Smooth muscle cell (in vitro differentiated cells): ENCODE results near the gene TUBB2B. TPM values are rescaled to one million over a fixed set of nuclear protein-coding genes. Genes with fewer than 3 reads are reported as not detected.
A peak's percentile ranks its signal among the peaks of the same experiment; 100 is the strongest.

Experiments
- DNase-seq: peaks from one replicate; lab custom pipeline; 2025; ENCODE audit not compliant: unreplicated experiment; lab: John Stamatoyannopoulos, UW
- H2AFZ ChIP-seq: fragments of 200-600 bp; sonication (generic); 2 replicates; pipeline ENCODE4 v1.6.0; 2016; ENCODE audit warnings: antibody characterized with exemption, low read depth, mild to moderate bottlenecking
- H3F3A ChIP-seq: fragments of 200-600 bp; sonication (generic); 2 replicates; pipeline ENCODE4 v1.6.0; 2017; ENCODE audit warnings: antibody characterized with exemption, low read depth
- H3K27ac ChIP-seq: fragments of 200-600 bp; sonication (generic); 2 replicates; pipeline ENCODE4 v1.5.1; 2016; ENCODE audit warnings: low read depth, mild to moderate bottlenecking
- H3K27me3 ChIP-seq: fragments of 200-600 bp; sonication (generic); 2 replicates; pipeline ENCODE4 v1.6.1; 2016; ENCODE audit warnings: low read depth, mild to moderate bottlenecking
- H3K36me3 ChIP-seq: fragments of 200-600 bp; sonication (generic); 2 replicates; pipeline ENCODE4 v1.5.1; 2016; ENCODE audit warnings: low read depth
- H3K4me1 ChIP-seq: fragments of 200-600 bp; sonication (generic); 2 replicates; pipeline ENCODE4 v1.5.1; 2016; ENCODE audit warnings: low read depth
- H3K4me2 ChIP-seq: fragments of 200-600 bp; sonication (generic); 2 replicates; pipeline ENCODE4 v1.6.0; 2016; ENCODE audit warnings: mild to moderate bottlenecking
- H3K4me3 ChIP-seq: fragments of 200-600 bp; sonication (generic); 2 replicates; pipeline ENCODE4 v1.5.1; 2016; ENCODE audit warnings: mild to moderate bottlenecking
- H3K79me2 ChIP-seq: fragments of 200-600 bp; sonication (generic); 2 replicates; pipeline ENCODE4 v1.6.0; 2016; ENCODE audit warnings: low read depth, mild to moderate bottlenecking
- H3K9ac ChIP-seq: fragments of 200-600 bp; sonication (generic); 2 replicates; pipeline ENCODE4 v1.6.0; 2016; ENCODE audit warnings: low read depth
- H3K9me3 ChIP-seq: fragments of 200-600 bp; sonication (generic); replicated peaks from 2 replicates; pipeline ENCODE4 v1.5.1; 2016; ENCODE audit warnings: low read depth
- H4K20me1 ChIP-seq: fragments of 200-600 bp; sonication (generic); 2 replicates; pipeline ENCODE4 v1.6.0; 2016; ENCODE audit warnings: low read depth
- CTCF ChIP-seq: fragments of 200-600 bp; sonication (generic); IDR thresholded peaks from 2 replicates; pipeline ENCODE4 v1.5.1; 2017; ENCODE audit warnings: borderline replicate concordance, mild to moderate bottlenecking, antibody characterized with exemption; ENCODE audit not compliant: insufficient read depth, poor library complexity, severe bottlenecking
- WGBS: methylation state at CpG from one replicate; pipeline ENCODE4 v1.1.7; 2016; ENCODE audit warnings: low lambda C conversion rate; 5-methylcytosine and 5-hydroxymethylcytosine counted together
- polyA plus RNA-seq: library from polyadenylated mRNA; unstranded; fragments of >200 nt; fragmentation: Nextera tagmentation; extraction: Ambion mirVana; gene quantifications from 2 replicates; pipeline ENCODE4 v1.2.1, GENCODE V29; 2016
- total RNA-seq: library from RNA; depleted of rRNA; stranded (reverse); fragments of >200 nt; gene quantifications from 2 replicates; pipeline ENCODE4 v1.2.3, GENCODE V29; 2014

Gene TUBB2B
- total and polyA plus RNA-seq, 2 experiments from 2014 or later: 22.7 to 62.1 TPM

- H3K27ac ChIP-seq: peak overlapping the region; percentile 80
- H3K4me3 ChIP-seq: no peak overlapping the region
- H3K9me3 ChIP-seq: no peaks in the 10 kb centered on the region
- no peak overlapping the region for H3K4me2 ChIP-seq
- peaks cover 6% of the 10 kb centered on the region for H3K4me1 ChIP-seq
- H3F3A ChIP-seq: no peaks in the 10 kb centered on the region
- 83% methylated on average over 22 of the region's 22 CpGs for WGBS
- H3K27me3 ChIP-seq: no peaks in the 10 kb centered on the region
- no peaks in the 10 kb centered on the region for H4K20me1 ChIP-seq
- H3K79me2 ChIP-seq: no peaks in the 10 kb centered on the region
- H3K9ac ChIP-seq: peak overlapping the region; percentile 22
- H2AFZ ChIP-seq: no peak overlapping the region
- TF ChIP-seq CTCF: no peak
- no peaks in the 10 kb centered on the region for H3K36me3 ChIP-seq
- DNase-seq: no peak
Measured at GRCh38 chr6:3176562-3177355, 50.7 kb downstream of the TUBB2B start.

GRCh38 chr6:3175715-3176402 is 51.6 kb downstream of the TUBB2B start:
- H4K20me1 ChIP-seq: no peaks in the 10 kb centered on the region
- no peaks in the 10 kb centered on the region for H3K27me3 ChIP-seq
- no peak for TF ChIP-seq CTCF
- no peaks in the 10 kb centered on the region for H3F3A ChIP-seq
- no peak overlapping the region for H3K4me2 ChIP-seq
- 70% methylated on average over 11 of the region's 11 CpGs for WGBS
- peak overlapping the region; percentile 22 for H3K9ac ChIP-seq
- H3K4me1 ChIP-seq: peaks cover 6% of the 10 kb centered on the region
- DNase-seq: no peak
- H3K79me2 ChIP-seq: no peaks in the 10 kb centered on the region
- H3K27ac ChIP-seq: peak overlapping the region; percentile 80
- H3K36me3 ChIP-seq: no peaks in the 10 kb centered on the region
- H3K9me3 ChIP-seq: no peaks in the 10 kb centered on the region
- H3K4me3 ChIP-seq: no peak overlapping the region
- no peak overlapping the region for H2AFZ ChIP-seq

Other genes with a start within 250 kb of the TUBB2B start
- gene NQO2, start 227.8 kb downstream of the TUBB2B start, total RNA-seq: 12.9 and 16.4 TPM in 2 replicates
- 33.6 and 49.0 TPM in 2 replicates for gene NQO2, start 227.8 kb downstream of the TUBB2B start, polyA plus RNA-seq
- 11.8 and 12.2 TPM in 2 replicates for gene RIPK1, start 159.2 kb downstream of the TUBB2B start, total RNA-seq
- 8.7 and 15.9 TPM in 2 replicates for gene RIPK1, start 159.2 kb downstream of the TUBB2B start, polyA plus RNA-seq
- gene BPHL, start 108.9 kb downstream of the TUBB2B start, total RNA-seq: 21.3 and 33.3 TPM in 2 replicates
- 43.6 and 57.8 TPM in 2 replicates for gene BPHL, start 108.9 kb downstream of the TUBB2B start, polyA plus RNA-seq
- 201 and 236 TPM in 2 replicates for gene TUBB2A, start 70.1 kb downstream of the TUBB2B start, total RNA-seq
- gene TUBB2A, start 70.1 kb downstream of the TUBB2B start, polyA plus RNA-seq: 272 and 448 TPM in 2 replicates
- gene PSMG4, start 31.3 kb upstream of the TUBB2B start, total RNA-seq: 12.5 TPM in 2 replicates
- 10.9 and 11.5 TPM in 2 replicates for gene PSMG4, start 31.3 kb upstream of the TUBB2B start, polyA plus RNA-seq
- 3.6 and 3.8 TPM in 2 replicates for gene SLC22A23, start 229.4 kb upstream of the TUBB2B start, total RNA-seq
- gene SLC22A23, start 229.4 kb upstream of the TUBB2B start, polyA plus RNA-seq: 1.6 and 2.7 TPM in 2 replicates